Testis (tissue), 3 donors: Measurements from ENCODE around the gene DDX52. TPM values are rescaled to one million over a fixed set of nuclear protein-coding genes. Genes with fewer than 3 reads are reported as not detected.
A peak's percentile ranks its signal among the peaks of the same experiment; 100 is the strongest.
"Not testable (repeated sequence)": the region's sequence is repeated elsewhere in the genome, so short reads cannot be mapped to it uniquely, and the experiment has no call there.

Source experiments
- DNase-seq: peaks from one replicate; pipeline ENCODE4 v3.0.0-alpha.2; 2019
- H3K27ac ChIP-seq, 2 donors: fragments of 200-600 bp; sonication (generic); one replicate each; pipeline ENCODE4 v1.5.1; 2019
- H3K27me3 ChIP-seq: fragments of 200-600 bp; sonication (generic); one replicate; pipeline ENCODE4 v1.5.1; 2019
- H3K36me3 ChIP-seq: fragments of 200-600 bp; sonication (generic); one replicate; pipeline ENCODE4 v1.5.1; 2017; ENCODE audit warnings: low read depth; ENCODE audit errors: missing control alignments
- H3K4me1 ChIP-seq: fragments of 200-600 bp; sonication (generic); one replicate; pipeline ENCODE4 v1.5.1; 2019
- H3K4me3 ChIP-seq, 2 donors: fragments of 200-600 bp; sonication (generic); one replicate each; pipeline ENCODE4 v1.5.1; 2017 to 2019
- H3K9me3 ChIP-seq: fragments of 200-600 bp; sonication (generic); one replicate; pipeline ENCODE4 v1.5.1; 2017
- POLR2A ChIP-seq: fragments of 450-650 bp; IDR thresholded peaks from one replicate; pipeline ENCODE4 v1.6.1; 2017; ENCODE audit warnings: antibody characterized with exemption, mild to moderate bottlenecking, moderate library complexity
- WGBS, 2 donors: methylation state at CpG; one replicate each; pipeline ENCODE4 v1.1.5; 2018; 5-methylcytosine and 5-hydroxymethylcytosine counted together
- intact Hi-C: fragments of 100-400 bp; cut with DNase I; formaldehyde crosslinking; loops from one replicate; pipeline ENCODE4 v1.15.1; 2023; ENCODE audit warnings: low total_unique reads
- polyA plus RNA-seq: library from polyadenylated mRNA; stranded (reverse); fragments of 350-450 nt; fragmentation: Illumina TruSeq; extraction: RNeasy Lipid Tissue Mini Kit (QIAGEN cat#74804); gene quantifications from one replicate; pipeline ENCODE4 v1.2.3, GENCODE V29; 2014; ENCODE audit warnings: low read depth, low replicate concordance; ENCODE audit not compliant: insufficient read depth
- total RNA-seq, 2 donors: library from RNA; depleted of rRNA; stranded (reverse); fragments of >200 nt; gene quantifications; one replicate each; pipeline ENCODE4 v1.2.3, GENCODE V29; 2016
- TF ChIP-seq, protein P1 (sequence below), 3 experiments: fragments of 450-650 bp in 2 of 3; fragments of 200-600 bp in 1 of 3; sonication (generic) in 1 of 3; IDR thresholded peaks; one replicate each; pipeline ENCODE4 v1.5.1; 2016 to 2019; ENCODE audit warnings: antibody characterized with exemption in 3 of 3, mild to moderate bottlenecking in 2 of 3, moderate library complexity in 1 of 3

DDX52 gene
- total and polyA plus RNA-seq, 3 donors from 2014 or later, result 14.0 to 31.7 (median 25.5) TPM

DNA sequence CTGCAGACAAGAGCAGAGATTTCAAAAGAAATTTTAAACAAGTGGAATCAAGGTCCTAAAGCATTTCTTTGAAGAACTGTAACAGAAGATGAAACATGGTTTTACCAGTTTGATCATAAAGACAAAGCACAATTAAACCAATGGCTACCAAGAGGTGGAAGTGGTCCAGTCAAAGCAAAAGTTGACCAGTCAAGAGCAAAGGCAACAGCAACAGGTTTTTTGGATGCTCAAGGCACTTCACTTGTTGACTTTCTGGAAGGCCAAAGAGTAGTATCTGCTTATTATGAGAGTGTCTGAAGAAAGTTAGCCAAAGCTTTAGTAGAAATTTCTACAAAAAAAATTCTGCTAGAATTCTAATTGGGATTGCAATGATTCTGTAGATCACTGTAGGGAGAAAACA lies 5.3 kb downstream of the DDX52 start:
- intact Hi-C loops, result no loop called here
- DNase-seq, result no peak
- TF ChIP-seq, protein P1, sequence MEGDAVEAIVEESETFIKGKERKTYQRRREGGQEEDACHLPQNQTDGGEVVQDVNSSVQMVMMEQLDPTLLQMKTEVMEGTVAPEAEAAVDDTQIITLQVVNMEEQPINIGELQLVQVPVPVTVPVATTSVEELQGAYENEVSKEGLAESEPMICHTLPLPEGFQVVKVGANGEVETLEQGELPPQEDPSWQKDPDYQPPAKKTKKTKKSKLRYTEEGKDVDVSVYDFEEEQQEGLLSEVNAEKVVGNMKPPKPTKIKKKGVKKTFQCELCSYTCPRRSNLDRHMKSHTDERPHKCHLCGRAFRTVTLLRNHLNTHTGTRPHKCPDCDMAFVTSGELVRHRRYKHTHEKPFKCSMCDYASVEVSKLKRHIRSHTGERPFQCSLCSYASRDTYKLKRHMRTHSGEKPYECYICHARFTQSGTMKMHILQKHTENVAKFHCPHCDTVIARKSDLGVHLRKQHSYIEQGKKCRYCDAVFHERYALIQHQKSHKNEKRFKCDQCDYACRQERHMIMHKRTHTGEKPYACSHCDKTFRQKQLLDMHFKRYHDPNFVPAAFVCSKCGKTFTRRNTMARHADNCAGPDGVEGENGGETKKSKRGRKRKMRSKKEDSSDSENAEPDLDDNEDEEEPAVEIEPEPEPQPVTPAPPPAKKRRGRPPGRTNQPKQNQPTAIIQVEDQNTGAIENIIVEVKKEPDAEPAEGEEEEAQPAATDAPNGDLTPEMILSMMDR (IDR thresholded peaks at IDR 0.05), result no peak
- TF ChIP-seq POLR2A, result no peak
- no peak overlapping the region for H3K4me3 ChIP-seq
- H3K27me3 ChIP-seq, result no peaks in the 10 kb centered on the region
- H3K27ac ChIP-seq, result no peak overlapping the region
- no peaks in the 10 kb centered on the region for H3K36me3 ChIP-seq
- no peaks in the 10 kb centered on the region for H3K9me3 ChIP-seq
- peaks cover 8% of the 10 kb centered on the region for H3K4me1 ChIP-seq

DNA sequence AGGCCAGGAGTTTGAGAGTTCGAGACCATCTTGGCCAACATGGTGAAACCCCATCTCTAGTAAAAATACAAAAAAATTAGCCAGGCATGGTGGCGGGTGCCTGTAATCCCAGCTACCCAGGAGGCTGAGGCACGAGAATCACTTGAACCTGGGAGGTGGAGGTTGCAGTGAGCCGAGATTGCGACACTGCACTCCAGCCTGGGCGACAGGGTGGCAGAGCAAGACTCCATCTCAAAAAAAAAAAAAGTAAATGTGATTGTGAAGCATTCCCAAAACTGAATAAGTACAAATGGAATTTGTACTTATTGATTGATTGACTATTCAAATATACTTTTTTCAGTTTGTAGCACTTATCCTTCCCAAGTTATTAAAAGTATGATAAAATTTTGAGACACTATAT lies 26.8 kb downstream of the DDX52 start:
- H3K27ac ChIP-seq, DNase-seq, intact Hi-C loops, H3K9me3 ChIP-seq, H3K4me3 ChIP-seq, H3K36me3 ChIP-seq, H3K4me1 ChIP-seq, H3K27me3 ChIP-seq: not testable (repeated sequence)
- WGBS, 2 donors, result 92 to 93% methylated on average over 6 of the region's 6 CpGs

DNA sequence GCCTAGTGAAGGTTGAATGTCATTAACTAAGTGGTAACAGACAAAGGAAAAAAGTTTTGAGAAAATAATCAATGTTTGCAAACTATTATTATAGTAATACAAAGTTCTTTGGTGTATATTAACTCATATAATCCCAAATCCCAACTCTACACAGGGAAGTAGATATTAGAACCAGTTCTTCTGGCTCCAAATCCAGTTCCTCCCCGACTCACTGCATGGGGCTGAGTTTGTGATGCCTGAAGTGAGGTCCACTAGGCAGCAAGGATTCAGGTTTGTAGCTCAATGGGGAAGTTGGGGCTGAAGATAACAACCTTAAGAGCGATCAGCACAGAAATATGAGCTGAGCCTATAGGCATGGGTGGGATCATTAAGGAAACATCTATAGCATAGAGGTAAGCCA lies 28.4 kb downstream of the DDX52 start:
- WGBS, 2 donors, result 93 to 97% methylated on average over 2 of the region's 2 CpGs
- H3K36me3 ChIP-seq, result no peaks in the 10 kb centered on the region
- H3K9me3 ChIP-seq, result no peaks in the 10 kb centered on the region
- intact Hi-C loops, result no loop called here
- TF ChIP-seq, protein P1 (IDR thresholded peaks at IDR 0.05), result no peak
- no peak for TF ChIP-seq POLR2A
- H3K4me1 ChIP-seq, result no peaks in the 10 kb centered on the region
- H3K27me3 ChIP-seq, result no peaks in the 10 kb centered on the region
- no peak overlapping the region for H3K27ac ChIP-seq
- H3K4me3 ChIP-seq, result no peak overlapping the region
- no peak for DNase-seq

DNA sequence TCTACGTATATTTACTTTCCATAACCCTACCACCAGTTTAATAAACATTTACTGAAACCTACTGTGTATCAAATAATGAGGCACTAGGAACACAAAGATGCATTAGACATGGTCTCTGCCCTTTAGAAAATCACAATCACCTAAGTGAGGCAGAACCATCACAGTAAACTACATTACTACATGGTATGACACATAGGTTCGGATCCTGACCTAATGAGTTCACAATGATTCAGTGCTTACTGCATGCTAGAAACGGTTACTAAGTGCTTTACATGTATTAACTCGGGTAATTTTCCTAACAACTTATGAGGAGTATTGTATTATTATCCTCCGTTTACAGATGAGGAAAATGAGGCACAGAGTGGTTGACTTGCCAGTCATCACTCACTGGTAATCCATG lies 28.9 kb downstream of the DDX52 start:
- TF ChIP-seq, protein P1 (IDR thresholded peaks at IDR 0.05), result no peak
- TF ChIP-seq POLR2A, result no peak
- no peak overlapping the region for H3K27ac ChIP-seq
- no peak overlapping the region for H3K4me3 ChIP-seq
- no peaks in the 10 kb centered on the region for H3K27me3 ChIP-seq
- no peak for DNase-seq
- no peaks in the 10 kb centered on the region for H3K9me3 ChIP-seq
- H3K36me3 ChIP-seq, result no peaks in the 10 kb centered on the region
- intact Hi-C loops, result no loop called here
- 88 to 94% methylated on average over 5 of the region's 5 CpGs for WGBS, 2 donors
- H3K4me1 ChIP-seq, result no peaks in the 10 kb centered on the region

DNA sequence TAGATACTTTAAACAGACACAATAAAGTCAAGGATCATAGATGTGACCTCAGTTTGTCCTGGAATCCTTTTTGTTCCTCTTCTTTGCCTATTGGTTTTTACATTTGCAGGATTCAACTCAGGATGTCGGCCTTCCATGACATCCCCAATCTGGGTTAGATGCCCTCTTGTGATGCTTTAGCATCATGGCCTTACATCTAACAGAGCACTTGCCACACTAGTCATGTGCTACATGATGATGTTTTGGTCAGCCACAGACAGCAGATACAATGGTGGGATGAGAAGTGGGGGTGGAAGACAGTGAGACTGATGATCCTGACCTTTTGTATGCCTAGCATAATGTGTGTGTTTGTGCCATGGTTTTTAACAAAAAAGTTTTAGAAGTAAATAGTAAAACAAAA lies 32.3 kb downstream of the DDX52 start:
- TF ChIP-seq, protein P1 (IDR thresholded peaks at IDR 0.05), result no peak
- TF ChIP-seq POLR2A, result no peak
- no peaks in the 10 kb centered on the region for H3K4me1 ChIP-seq
- H3K4me3 ChIP-seq, result no peak overlapping the region
- no peaks in the 10 kb centered on the region for H3K36me3 ChIP-seq
- intact Hi-C loops, result no loop called here
- WGBS, 2 donors, result 87 to 96% methylated on average over 1 of the region's 1 CpG
- no peaks in the 10 kb centered on the region for H3K9me3 ChIP-seq
- no peaks in the 10 kb centered on the region for H3K27me3 ChIP-seq
- no peak overlapping the region for H3K27ac ChIP-seq
- DNase-seq, result no peak

DNA sequence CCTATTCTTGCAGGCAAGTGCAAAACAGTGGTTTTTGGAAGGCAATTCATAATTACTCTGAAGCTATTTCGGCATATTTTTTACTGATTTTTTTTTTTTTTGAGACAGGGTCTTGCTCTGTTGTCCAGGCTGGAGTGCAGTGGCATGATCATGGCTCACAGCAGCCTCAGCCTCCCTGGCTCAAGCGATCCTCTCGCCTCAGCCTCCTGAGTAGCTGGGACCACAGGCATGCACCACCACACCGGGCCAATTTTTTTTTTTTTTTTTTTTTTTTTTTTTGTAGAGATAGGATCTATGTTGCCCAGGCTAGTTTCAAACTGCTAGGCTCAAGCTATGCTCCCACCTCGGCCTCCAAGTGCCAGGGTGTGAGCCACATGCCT lies 33.2 kb downstream of the DDX52 start:
- H3K4me1 ChIP-seq, H3K27me3 ChIP-seq, DNase-seq, H3K36me3 ChIP-seq, intact Hi-C loops, H3K9me3 ChIP-seq: not testable (repeated sequence)
- peak overlapping the region; percentile 93 to 95 for H3K27ac ChIP-seq
- H3K4me3 ChIP-seq, result peak overlapping the region in 1 of 2 donors; percentile 94
- 78 to 85% methylated on average over 5 of the region's 5 CpGs for WGBS, 2 donors
